Mesodermal cell (in vitro differentiated cells): Measurements from ENCODE around the gene STIL.
"Not testable (repeated sequence)": the region's sequence is repeated elsewhere in the genome, so short reads cannot be mapped to it uniquely, and the experiment has no call there.

Experiments
- H3K27ac ChIP-seq: 2 replicates; pipeline ENCODE4 v1.7.0; 2013; ENCODE audit warnings: mild to moderate bottlenecking, low read depth, low read length, moderate library complexity; ENCODE audit not compliant: severe bottlenecking
- H3K36me3 ChIP-seq: 2 replicates; pipeline ENCODE4 v1.7.1; 2013; ENCODE audit warnings: mild to moderate bottlenecking, low read length, moderate library complexity; ENCODE audit not compliant: control insufficient read depth, insufficient read depth
- H3K4me1 ChIP-seq: one replicate; pipeline ENCODE4 v1.7.1; 2013; ENCODE audit warnings: mild to moderate bottlenecking, low read length; ENCODE audit not compliant: insufficient read depth, control insufficient read depth, poor library complexity, severe bottlenecking
- H3K4me3 ChIP-seq: 2 replicates; pipeline ENCODE4 v1.7.0; 2013; ENCODE audit warnings: low read length, control low read depth, mild to moderate bottlenecking; ENCODE audit not compliant: insufficient read depth, poor library complexity, severe bottlenecking; ENCODE audit errors: extremely low read depth
- H3K9me3 ChIP-seq: 2 replicates; pipeline ENCODE4 v1.7.1; 2013; ENCODE audit warnings: mild to moderate bottlenecking, low read length, moderate library complexity; ENCODE audit not compliant: control insufficient read depth
- WGBS, 2 experiments: methylation state at CpG; one replicate each; pipeline ENCODE4 v1.1.5; 2013; ENCODE audit warnings: missing lambda C conversion rate in 2 of 2; ENCODE audit not compliant: insufficient coverage in 2 of 2; 5-methylcytosine and 5-hydroxymethylcytosine counted together

Gene STIL

DNA sequence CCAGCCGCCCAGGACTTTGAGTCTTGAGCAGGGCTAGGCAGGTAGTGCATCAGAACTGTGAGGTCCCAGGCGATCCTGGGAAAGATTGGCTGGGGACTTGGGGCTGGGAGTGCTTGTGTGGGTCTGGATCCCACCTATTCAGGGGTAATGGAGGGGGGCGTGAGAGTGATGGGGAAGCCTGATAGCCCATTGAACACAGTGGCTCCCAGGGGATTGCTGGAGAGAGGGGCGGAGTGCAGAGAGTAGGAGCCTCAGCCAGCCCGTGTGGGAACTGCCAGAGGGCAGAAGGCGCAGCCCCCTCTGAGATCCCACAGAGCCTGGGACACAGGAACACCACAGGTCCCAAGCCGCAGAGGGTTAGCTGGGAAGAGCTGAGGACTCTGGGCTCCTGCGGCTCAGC lies 104.9 kb downstream of the STIL start:
- Histone ChIP-seq H3K4me1 (peaks cover 4% of the 10 kb centered on the region), H3K27ac (no peak overlapping the region), H3K9me3 (no peaks in the 10 kb centered on the region), H3K36me3 (no peaks in the 10 kb centered on the region), H3K4me3 (no peak overlapping the region)
- WGBS, 2 experiments: 47 to 49% methylated on average over 7 to 8 of the region's 8 CpGs

DNA sequence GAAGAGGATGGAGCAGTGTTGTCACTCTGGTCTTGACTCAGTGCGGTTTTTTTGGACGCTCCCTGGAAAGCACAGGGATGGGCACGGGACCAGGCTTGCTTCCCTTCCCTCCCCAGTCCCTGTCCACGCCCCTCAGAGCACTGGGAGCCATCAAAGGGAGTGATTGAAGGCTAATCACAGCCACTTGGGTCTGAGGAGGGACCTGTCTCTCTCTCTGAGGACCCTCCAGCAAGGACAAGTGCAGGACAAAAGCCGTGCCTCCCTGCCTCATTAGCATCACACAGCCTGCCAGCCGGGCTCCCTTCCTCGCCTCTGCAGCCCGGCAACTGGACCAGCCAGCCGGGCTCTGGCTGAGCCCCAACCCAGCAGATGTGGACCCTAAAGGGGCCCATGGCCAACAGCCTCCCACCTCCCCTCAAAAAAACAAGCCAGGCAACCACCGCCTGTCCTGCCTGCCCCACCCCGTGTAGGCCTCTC lies 105.5 kb downstream of the STIL start:
- Histone ChIP-seq H3K36me3 (no peaks in the 10 kb centered on the region), H3K4me3 (no peak overlapping the region), H3K9me3 (peaks cover under 1% of the 10 kb centered on the region), H3K27ac (no peak overlapping the region), H3K4me1 (peaks cover 4% of the 10 kb centered on the region)
- WGBS, 2 experiments: 19 to 25% methylated on average over 5 to 7 of the region's 11 CpGs

DNA sequence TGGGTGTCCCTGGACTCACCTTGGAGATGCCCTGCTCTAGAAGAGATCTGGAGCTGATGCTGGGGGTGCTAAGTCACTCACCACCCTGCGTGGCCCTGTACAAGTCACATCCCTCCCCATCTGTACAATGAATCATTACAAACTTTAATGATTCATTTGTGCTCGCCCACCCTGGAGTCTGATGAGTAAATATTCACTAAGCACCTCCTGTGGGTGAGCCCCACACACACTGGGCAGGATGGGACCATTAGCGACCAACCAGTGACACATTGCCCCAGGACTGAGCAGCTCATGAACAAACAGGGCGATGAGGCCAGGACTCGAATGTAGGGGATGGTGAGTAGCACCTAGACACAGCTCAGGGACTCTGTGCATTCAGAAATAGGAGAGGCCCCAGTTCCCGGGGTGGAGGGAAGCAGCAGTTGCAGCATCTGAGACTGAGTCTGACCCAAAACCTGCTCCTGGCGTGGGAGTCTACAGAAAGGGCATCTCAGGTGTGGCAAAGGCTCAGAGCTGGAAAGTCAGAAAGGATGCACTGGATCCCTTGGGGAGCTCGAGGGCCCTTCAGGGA lies 106.1 kb downstream of the STIL start:
- WGBS, 2 experiments: 62 to 65% methylated on average over 6 to 8 of the region's 8 CpGs
- Histone ChIP-seq H3K36me3 (no peaks in the 10 kb centered on the region), H3K27ac (no peak overlapping the region), H3K4me3 (no peak overlapping the region), H3K9me3 (peaks cover 5% of the 10 kb centered on the region), H3K4me1 (peaks cover 4% of the 10 kb centered on the region)

DNA sequence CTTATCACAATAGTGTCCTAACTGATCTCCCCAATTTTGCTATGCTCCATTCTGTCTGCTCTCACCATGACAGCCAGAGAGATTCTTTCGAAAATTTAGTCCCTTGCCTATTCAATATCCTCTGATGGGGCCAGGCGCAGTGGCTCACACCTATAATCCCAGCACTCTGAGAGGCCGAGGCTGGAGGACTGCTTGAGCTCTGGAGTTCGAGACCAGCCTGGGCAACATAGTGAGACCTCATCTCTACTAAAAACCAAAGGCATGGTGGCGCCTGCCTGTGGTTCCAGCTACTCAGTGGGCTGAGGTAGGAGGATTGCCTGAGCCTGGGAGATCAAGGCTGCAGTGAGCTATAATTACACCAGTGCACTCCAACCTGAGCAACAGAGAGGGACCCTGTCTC lies 108.0 kb downstream of the STIL start:
- WGBS, 2 experiments: 82 to 93% methylated on average over 3 to 5 of the region's 5 CpGs
- H3K36me3 ChIP-seq: no peaks in the 10 kb centered on the region
- peaks cover 7% of the 10 kb centered on the region for H3K9me3 ChIP-seq
- no peak overlapping the region for H3K27ac ChIP-seq
- H3K4me3 ChIP-seq: no peak overlapping the region
- H3K4me1 ChIP-seq: no peaks in the 10 kb centered on the region

DNA sequence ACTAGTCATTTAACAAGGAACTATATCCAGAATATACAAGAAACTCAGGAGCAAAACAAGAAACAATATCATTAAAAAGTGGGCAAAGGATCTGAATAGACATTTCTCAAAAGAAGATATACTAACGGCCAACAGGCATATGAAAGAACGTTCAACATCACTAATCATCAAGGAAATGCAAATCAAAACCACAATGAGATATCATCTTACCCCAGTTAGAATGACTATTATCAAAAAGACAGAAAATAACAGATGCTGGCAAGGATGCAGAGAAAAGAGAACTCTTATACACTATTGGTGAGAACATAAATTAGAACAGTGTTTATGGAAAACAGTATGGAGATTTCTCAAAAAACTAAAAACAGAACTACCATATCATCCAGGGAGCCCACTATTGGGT lies 110.4 kb downstream of the STIL start:
- not testable (repeated sequence) for H3K4me1 ChIP-seq, H3K36me3 ChIP-seq, H3K27ac ChIP-seq, H3K4me3 ChIP-seq, H3K9me3 ChIP-seq
- 100% methylated on average over 1 of the region's 2 CpGs; no CpG with 5 or more reads in 1 of the 2 experiments for WGBS, 2 experiments

DNA sequence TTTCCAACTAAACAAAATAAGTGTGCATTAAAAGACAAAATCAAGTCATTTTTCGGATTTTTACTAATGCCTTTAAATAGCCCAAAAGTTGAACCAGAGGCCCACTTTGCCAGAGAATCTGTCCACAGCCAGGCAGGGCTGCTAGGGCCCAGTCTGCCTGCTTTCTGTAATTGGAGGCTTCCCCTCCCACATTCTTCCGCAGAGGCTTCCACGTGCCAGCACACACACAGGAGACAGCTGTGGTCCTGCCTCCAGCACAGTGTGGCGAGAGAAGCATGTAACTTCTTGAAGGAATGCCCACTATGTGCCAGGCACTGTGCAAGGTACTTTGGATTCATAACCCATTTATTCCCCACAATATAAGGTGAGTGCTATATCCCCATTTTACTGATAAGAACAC lies 112.8 kb downstream of the STIL start:
- no peaks in the 10 kb centered on the region for H3K4me1 ChIP-seq
- no peak overlapping the region for H3K4me3 ChIP-seq
- H3K9me3 ChIP-seq: peaks cover 7% of the 10 kb centered on the region
- H3K27ac ChIP-seq: no peak overlapping the region
- no peaks in the 10 kb centered on the region for H3K36me3 ChIP-seq
- WGBS, 2 experiments: 22 to 32% methylated on average over 1 to 4 of the region's 4 CpGs
